ENCODE data around the gene PRSS33.
A peak's percentile ranks its signal among the peaks of the same experiment; 100 is the strongest.

Gene PRSS33, protein sequence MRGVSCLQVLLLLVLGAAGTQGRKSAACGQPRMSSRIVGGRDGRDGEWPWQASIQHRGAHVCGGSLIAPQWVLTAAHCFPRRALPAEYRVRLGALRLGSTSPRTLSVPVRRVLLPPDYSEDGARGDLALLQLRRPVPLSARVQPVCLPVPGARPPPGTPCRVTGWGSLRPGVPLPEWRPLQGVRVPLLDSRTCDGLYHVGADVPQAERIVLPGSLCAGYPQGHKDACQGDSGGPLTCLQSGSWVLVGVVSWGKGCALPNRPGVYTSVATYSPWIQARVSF

DNA sequence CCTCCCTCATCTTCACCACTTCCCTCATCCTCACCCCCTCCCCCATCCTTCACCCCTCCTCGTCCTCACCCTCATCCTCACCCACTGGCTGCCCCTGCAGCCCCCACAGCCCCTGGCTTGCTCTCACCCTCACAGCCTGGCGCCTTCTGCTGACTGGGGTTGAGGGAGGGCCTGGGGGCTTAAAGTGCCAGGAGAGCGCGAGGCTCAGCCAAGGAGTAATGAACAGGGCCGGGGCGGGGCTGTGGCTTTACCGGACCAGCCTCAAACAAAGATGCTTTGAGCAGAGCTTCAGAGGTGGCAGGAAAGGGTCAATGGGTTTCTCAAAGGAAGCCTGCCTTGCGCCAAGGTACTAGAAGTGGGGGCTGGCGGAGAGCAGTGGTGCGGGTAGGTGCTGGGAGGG lies at the start of gene PRSS33:
TSS of gene PRSS33 (minus strand) at position 155 of the 400 bp plus-strand sequence. CDS start 1,013 bp downstream, outside the sequence.
- DNase-seq = no peak

DNA sequence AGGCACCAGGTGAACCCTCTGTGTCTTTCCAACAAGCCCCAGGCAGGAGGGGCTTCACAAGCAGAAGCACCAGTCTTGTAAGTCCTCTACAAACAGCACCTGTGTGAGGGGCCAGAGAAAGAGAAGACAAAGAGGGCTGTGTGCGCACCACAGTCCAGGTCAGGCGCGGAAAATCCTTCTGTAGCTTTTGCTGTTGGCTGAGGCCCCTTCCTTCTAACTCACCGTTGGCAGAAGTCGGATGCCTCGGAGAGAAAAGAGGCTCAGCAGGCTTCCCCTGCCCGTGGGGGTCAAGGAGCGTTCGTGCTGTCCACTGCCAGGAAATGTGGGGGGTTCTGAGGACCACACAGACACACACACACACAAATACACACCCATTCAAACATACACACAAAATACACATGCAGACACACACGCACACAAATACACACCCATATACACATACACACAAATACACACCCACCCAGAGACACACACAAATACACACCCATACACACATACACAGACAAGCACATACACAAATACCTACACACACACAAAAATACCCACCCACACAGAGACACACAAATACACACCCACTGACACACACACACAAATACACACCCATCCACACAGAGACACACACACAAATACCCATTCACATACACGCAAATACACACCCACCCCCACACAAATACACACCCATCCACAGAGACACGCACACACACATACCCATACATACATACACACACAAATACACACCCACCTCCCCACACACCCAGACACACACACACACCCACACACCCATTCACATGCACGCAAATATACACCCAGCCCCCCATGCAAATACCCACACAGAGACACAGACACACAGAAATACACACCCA lies 49.5 kb upstream of the PRSS33 start:
- DNase-seq = peak; percentile 13

DNA sequence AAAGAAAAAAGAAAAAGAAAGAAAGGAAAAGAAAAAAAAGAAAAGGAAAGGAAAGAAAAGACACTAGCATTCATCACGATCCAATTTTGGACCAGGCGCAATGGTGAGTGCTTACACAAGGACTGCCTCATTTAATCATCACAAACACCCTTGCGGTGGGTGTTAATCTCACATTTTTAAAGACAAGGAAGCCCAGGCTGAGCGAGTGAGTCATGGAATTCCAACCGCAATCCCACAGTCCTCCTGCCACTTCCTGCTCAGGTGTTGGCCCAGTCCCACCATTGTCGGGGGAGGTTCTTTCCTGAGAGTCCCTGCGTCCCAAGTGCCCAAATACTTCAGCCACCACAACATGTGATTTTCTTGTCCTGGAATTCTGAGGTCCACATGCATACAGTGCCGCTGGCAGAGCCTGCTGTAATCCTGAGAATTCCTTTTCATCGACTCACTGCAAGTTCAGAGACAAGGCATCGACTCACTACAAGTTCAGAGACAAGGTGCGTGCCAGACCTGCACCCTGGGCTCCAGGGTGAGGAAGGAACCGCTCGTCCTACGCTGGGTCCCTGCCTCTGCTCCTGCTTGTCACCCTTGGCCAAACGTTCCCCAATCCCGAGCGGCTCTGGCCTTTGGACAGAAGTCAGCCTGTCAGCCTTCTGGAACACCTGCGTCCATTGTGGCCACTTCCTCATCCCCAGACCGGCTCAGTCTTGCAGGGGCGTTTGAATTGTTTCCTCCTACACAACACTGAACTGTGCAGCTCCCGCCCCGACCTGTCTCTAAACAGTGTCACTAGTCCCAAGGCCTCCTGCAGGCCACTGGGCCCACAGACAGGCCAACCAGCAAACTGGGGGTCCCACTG lies 48.5 kb upstream of the PRSS33 start:
- peak; percentile 100 for DNase-seq

DNA sequence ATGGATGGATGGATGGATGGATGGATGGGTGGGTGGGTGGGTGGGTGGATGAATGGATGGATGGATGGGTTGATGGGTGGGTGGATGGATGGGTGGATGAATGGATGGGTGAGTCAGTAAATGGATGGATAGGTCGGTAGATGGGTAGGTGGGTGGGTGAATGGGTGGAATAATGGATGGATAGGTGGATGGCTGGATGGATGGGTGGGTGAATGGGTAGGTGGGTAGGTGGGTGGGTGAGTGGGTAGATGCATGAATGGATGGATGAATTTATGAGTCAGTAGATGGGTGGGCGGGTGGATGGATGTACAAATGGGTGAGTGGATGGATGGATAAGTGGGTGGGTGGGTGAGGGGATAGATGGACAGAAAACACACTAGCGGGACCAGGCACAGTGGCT lies 47.6 kb upstream of the PRSS33 start:
- DNase-seq = no peak

DNA sequence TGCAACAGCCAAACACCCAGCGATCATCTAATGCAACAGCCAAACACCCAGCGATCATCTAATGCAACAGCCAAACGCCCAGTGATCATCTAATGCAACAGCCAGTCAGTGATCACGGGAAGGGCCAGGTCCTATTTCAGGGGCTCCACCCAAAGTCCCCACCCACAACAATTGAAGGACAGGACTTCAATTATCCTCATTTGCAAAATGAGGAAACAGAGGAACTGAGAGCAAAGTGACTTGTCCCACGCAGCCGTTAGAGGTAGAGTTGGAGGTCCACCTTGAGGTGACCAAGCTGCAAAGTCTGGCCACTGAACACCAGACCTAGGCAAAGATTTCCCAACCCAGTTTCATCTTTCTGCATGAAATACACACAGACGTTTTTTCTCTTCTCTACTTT lies 46.4 kb upstream of the PRSS33 start:
- DNase-seq = no peak

DNA sequence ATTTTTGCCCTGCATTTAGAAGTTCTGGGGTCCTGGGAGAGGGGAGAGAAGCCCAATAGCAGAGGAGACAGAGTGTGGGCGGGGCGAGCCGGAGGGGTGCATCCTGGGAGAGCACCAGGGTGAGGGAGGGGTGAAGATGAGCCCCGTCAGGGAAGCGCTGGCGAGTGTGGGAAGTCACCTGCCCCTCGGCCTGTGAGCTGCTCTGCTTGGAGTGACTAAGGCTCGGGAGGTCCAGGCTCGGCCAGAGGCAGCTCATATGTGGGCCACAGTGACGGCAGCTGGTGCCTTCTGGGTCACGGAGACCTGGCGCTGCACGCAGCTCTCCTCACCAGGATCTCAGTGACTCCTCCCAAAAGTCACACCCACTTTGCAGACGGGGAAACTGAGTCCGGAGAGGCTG lies 43.8 kb upstream of the PRSS33 start:
- no peak for DNase-seq

DNA sequence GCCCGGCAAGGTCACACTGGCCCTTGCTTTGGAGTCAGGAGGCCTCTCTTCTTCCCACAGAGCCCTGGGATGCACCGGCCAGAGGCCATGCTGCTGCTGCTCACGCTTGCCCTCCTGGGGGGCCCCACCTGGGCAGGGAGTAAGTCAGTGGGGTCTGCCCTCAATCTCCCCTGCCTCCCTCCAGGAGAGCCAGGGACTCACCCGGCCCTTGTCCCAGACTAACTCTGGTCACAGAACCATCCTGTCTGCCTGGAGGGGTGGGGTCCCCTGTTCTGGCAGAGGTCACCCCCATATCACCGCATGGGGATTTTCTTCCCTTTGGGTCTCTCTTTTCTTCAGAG lies 43.0 kb upstream of the PRSS33 start:
- no peak for DNase-seq

DNA sequence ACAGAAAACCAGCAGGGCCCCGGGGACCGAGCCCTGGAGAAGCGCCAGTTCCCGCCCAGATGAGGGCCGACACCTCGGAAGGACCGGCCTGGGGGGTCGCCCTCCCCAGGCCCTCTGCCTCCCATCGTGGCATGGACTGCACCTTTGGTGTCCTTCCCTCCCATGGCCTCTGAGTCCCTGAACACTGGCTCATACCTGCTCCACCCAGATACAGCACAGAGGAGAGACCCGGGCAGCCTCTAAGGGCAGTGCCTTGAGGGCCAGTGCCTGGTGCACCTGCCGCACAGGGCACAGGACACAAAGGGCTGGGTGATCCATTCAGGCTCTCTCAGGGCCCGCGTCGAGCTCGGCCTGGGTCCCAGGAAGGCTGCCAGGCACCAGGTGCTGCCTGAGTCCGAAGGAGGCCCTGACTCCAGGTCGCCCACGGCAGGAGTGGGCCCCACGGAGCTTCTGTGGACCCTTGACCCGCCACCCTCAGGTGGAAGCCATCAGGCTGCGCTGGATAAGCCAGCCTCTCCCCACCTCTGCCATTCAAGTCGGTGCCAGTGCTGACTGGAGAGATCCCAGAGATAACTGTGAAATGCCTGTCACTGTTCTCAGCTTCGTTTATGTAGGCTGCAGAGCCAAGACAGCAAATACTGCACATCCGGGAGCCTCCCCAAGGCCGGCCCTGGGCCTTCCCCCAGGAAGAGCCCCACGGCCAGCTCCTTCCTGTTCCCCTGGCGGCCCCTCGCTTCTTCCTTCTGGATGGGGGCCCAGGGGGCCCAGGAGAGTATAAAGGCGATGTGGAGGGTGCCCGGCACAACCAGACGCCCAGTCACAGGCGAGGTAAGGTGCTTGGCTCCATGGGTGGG lies 42.4 kb upstream of the PRSS33 start, which contains the start of gene ZG16B:
TSS of gene ZG16B (plus strand) at position 803 of the 854 bp plus-strand sequence. CDS start 139 bp downstream, outside the sequence.
- no peak for DNase-seq

DNA sequence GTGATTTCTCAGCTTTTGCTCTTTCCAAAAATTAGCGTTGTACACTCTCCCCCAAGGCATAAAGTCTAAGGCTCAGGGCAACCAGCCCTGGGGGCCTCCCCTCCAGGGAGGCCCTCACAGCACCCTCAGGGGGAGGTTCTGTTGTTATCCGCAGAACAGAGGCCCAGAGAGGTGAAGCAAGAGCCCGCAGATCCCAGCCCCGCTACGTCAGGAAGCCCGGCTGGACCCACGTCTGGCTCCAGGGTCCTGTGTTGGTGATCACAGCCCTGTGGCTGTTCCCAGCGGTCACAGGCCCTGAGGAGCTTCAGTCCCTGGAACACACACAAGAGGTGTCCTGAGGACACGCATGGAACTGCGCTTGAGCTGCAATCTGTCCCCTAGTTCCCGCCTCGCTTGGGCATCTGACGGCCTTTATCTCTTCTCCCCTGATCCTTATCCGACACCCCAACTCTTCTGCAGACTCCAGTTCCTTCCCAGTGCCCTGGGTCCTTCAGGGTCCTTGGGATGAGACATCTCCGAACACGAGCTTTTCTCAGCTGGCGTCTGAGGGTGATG lies 41.6 kb upstream of the PRSS33 start:
- no peak for DNase-seq

DNA sequence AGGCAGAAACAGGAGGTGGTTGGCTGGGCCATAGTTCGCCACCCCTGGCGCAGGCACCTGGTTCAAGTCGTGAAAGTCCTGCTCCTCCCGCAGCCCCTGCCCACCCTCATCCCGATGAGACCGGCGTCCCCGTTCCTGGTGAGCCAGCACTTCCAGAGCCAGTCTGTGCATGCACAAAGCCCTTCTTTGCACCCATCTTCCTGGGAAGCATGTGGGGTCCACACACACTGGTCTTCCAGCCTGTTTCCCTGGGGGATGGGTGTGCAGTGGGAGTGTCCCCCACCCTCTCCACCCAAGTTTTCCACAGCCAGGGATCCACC lies 41.1 kb upstream of the PRSS33 start:
- DNase-seq = no peak

DNA sequence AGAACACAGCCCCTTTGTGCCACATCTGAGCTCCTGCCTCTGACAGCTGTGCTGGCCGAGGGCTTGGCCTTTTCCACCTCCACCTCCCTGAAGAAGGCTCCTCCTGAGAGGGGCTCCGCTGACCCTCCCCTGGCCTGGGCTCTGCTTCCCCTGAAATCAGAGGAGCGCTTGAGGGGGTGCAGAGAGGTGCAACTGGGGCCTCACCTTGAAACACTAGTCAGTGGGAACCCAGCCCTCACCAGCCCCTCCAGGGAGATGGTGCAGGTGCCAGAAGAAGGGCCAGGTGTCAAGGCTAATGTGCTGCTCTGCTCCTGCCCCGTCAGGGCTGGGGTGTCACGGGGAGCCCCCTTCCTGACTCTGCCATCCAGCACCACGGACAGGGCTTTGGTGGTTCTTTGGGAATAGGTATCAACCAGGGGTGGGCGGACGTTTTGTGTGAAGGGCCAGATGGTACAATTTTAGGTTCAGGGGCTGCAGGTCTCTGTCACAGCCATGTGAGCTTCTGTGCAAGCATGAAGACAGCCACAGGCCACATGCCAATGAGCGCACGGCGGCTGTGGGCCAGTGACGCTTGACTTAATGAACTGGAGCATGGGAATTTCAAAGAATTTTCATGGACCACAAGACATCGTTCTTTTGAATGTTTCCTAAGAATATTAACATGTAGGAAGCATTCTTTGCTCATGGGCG lies 40.6 kb upstream of the PRSS33 start:
- DNase-seq = no peak

DNA sequence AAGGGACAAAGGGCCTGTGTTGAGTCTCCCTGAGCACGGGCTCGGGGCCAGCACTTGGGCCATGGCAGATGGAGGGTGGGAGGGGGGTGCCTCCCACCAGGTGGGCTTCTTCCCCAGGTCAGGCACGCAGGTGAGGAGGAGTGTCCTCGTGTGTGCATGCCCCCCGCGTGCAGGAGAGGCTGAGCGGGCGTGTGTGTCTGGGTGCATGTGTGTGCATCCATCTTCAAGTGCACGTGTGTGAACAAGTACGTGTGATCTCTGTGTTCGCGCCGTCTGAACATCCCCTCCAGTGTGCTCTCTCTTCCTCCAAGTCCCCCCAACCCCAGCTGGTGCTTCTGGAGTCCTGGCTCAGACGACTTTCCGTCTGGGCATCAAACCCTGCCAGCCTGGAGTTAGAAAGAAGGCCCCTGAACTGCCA lies 40.0 kb upstream of the PRSS33 start:
- no peak for DNase-seq

DNA sequence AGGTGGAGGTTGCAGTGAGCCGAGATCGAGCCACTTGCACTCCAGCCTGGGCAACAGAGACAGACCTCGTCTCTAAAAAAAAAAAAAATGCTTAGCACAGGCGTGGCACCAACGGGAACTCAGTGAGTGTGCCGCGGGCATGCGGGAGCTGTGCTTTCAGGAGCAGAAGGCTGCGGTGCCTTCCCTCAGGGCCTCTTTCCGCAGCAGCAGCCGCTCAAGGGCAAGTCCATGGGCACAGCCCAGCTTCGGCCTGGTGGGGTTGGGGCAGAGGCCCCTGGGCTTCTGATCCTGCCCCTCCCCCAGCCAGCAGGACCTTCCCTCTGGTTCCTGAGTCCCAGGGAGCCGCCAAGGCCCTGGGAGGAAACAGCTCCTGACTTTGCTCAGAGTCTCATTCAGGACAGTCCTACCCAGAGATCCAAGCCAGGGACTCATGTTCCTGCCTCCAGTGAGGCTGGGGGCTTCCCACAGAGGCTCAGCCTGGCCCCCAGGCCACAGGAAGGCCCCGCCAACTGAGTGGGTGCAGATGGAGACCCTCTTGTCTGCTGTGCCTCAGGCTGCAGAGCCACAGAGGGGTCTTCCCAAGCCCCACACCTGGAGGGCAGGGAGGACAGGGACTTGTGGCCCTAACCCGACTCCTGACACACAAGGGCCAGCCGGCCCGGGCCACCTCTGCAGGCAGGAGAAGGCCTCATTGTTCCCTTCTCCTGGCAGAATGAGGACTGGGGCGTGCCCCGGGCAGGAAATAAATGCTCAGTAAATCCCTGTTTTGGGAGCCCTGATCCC lies 39.4 kb upstream of the PRSS33 start:
- no peak for DNase-seq

DNA sequence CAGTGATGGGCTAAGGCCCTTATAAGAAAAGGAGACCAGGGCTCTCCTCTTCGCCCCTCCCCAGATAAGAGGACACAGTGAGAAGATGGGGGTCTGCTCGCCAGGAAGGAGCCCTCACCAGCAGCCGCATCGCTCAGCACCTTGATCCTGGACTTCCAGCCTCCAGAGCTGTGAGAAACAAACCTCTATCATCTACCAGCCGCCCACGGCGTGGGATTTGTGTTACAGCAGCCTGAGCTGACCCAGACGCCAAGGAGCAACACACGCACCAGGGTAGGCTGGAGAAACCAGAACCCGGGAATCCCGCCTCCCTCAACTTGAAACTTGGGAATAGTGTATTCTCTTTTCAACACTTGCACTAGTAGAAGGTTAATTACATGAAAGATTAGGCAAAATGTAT lies 38.5 kb upstream of the PRSS33 start:
- no peak for DNase-seq

DNA sequence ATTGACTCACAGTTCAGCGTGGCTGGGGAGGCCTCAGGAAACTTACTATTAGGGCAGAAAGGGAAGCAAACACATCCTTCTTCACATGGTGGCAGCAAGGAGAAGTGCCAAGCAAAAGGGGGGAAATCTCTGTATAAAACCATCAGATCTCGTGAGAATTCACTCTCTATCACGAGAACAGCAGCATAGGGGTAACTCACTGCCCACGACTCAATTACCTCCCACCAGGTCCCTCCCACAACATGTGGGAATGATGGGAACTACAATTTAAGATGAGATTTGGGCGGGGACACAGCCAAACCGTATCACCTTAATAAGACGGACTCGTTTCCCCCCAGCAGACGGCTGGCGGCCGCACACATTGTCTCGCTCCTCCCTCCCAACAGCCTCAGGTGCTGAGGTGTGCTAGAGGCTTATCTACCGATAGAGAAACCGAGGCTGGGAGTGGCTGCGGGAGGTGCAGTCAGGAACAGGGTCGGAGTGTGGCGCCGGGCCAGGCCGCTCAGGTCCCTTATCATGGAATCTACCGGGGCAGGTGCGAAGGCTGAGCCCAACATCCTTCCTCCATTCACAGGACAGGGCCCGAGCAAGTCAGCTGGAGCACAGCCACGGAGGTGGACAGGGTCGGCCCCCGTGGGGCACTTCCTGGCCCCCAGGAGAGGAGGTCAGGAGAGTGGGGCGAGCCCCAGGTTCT lies 37.8 kb upstream of the PRSS33 start:
- DNase-seq = no peak

DNA sequence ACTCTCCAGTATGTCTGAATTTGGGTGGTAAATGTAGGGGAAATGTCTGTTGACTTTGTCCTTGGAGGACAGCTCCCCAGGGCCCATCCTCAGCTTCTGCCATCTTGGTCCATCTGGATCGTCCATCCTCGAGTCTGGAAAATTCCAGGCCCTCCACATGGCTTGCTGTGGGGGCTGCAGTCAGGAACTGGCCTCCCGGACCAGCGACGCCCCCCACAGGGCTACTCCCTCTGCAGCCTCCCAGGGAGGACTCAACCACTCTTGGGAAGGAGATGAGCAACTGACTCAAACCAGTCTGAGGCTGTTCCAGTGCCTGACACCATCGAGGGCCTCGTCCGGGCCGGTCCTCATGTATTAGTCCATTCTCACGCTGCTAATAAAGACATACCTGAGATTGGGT lies 37.3 kb upstream of the PRSS33 start:
- DNase-seq = no peak

DNA sequence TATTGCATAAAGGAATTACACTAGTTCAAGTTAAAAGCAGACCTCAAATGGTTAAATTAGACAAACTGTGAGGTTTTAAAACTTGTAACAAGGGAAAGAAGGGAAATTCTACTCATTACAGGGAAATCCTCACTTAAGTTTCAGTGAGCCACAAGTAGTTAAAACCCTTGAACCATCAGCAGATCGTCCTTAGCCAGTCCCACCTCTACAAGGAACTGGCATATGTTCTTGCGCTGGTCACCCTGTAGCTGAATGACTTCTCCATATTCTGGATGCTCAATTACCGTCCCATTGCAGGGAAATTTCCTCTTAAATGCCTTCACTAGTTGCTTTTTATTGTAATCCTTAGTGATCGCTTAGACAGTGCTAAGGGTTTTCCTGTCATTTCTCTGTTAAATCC lies 35.1 kb upstream of the PRSS33 start:
- DNase-seq = no peak

DNA sequence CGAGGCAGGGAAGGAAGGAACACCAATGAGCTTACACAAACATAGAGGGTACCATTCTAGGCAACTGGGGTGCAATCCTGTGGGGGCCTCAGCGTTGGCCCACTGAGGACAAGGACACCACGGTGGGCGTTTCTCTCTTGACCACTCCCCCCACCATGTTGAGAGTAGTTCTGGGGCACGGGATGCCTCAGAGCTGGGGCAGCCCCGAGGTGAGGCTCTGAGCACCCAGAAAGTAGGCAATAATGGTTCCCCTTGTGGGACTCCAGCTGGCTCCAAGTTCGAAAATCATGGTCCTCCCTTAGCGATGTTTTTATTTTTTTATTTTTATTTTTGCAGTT lies 34.8 kb upstream of the PRSS33 start:
- no peak for DNase-seq

DNA sequence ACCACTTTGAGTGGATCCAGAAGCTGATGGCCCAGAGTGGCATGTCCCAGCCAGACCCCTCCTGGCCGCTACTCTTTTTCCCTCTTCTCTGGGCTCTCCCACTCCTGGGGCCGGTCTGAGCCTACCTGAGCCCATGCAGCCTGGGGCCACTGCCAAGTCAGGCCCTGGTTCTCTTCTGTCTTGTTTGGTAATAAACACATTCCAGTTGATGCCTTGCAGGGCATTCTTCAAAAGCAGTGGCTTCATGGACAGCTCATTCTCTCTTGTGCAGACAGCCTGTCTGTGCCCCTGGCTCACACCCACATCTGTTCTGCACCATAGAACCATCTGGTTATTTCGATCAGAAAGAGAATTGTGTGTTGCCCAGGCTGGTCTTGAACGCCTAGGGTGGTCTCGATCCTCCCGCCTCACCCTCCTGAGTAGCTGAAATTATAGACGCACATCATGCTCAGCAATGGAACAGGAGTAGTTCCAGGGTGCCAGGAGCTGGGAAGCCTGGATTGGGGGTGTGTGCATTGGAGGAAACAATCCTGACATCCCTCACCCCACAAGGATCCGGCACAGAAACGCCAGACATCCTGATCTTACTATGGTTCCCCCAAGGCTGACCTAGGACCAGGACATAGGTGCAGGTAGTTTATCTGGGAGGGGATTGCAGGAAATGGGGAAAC lies 34.3 kb upstream of the PRSS33 start:
- DNase-seq = no peak

Data from fibroblast of upper back skin (primary cell).